Lower lobe of right lung (tissue), 2 donors: ENCODE measurements around the gene MED13L. TPM values are rescaled to one million over a fixed set of nuclear protein-coding genes. Genes with fewer than 3 reads are reported as not detected.

Experiments
- ATAC-seq, 2 donors: fragments of 200-7000 bp; cut with Tn5 transposase; one replicate each; pipeline ENCODE4 v1.9.1; 2020 to 2022; ENCODE audit warnings: mild to moderate bottlenecking in 2 of 2, moderate library complexity in 2 of 2
- DNase-seq: peaks from one replicate; pipeline ENCODE4 v3.0.0-alpha.2; 2020
- H3K27ac ChIP-seq: fragments of 200-600 bp; one replicate; pipeline ENCODE4 v1.8.0; 2022
- H3K27me3 ChIP-seq: fragments of 200-600 bp; one replicate; pipeline ENCODE4 v1.8.0; 2022; ENCODE audit warnings: low read depth
- H3K36me3 ChIP-seq: fragments of 200-600 bp; one replicate; pipeline ENCODE4 v1.8.0; 2022; ENCODE audit warnings: mild to moderate bottlenecking
- H3K4me1 ChIP-seq: fragments of 200-600 bp; one replicate; pipeline ENCODE4 v1.8.0; 2022
- H3K4me3 ChIP-seq: fragments of 200-600 bp; one replicate; pipeline ENCODE4 v1.8.0; 2022; ENCODE audit warnings: mild to moderate bottlenecking
- H3K9me3 ChIP-seq: fragments of 200-600 bp; one replicate; pipeline ENCODE4 v1.8.0; 2022
- intact Hi-C: fragments of 100-400 bp; cut with DNase I; formaldehyde crosslinking; loops from one replicate; pipeline ENCODE4 v1.11.0; 2022
- total RNA-seq: library from RNA; stranded (reverse); fragmentation: NEBNext Ultra II Directional; extraction: Animal tissue kit (Norgen Biotek cat#: 25700); gene quantifications from one replicate; pipeline ENCODE4 v1.2.1, GENCODE V29; 2021
- TF ChIP-seq, protein P1 (sequence below): fragments of 200-600 bp; IDR thresholded peaks from one replicate; pipeline ENCODE4 v1.8.0; 2022; ENCODE audit warnings: antibody characterized with exemption, mild to moderate bottlenecking
- donor health status: DM: no; HTN: yes; CAD: no; lungs with severe emphysema.

The MED13L gene
- total RNA-seq, 1 donor from 2014 or later, result 148 TPM

DNA sequence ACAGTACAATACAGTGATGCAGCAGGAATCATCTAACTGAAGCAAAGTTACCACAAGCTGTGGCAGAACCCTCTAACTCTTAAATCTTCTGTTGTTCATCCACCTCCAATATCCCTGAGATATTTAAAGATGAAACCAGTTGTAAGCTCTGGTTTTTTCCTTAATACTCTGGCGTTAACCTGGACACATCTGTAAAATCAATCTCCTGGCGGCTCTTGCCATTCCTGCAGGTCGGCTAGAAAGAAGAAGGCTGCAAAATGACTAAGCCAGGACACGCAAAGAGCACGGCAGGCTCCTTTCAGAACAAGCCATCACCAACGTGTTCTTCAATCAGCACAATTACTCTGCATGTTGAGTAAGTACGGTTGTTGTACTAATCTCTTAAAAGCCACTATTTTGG lies 309.3 kb downstream of the MED13L start:
- H3K4me3 ChIP-seq, result no peak overlapping the region
- peaks cover 4% of the 10 kb centered on the region for H3K4me1 ChIP-seq
- intact Hi-C loops, result no loop called here
- no peak overlapping the region for H3K27ac ChIP-seq
- TF ChIP-seq, protein P1, sequence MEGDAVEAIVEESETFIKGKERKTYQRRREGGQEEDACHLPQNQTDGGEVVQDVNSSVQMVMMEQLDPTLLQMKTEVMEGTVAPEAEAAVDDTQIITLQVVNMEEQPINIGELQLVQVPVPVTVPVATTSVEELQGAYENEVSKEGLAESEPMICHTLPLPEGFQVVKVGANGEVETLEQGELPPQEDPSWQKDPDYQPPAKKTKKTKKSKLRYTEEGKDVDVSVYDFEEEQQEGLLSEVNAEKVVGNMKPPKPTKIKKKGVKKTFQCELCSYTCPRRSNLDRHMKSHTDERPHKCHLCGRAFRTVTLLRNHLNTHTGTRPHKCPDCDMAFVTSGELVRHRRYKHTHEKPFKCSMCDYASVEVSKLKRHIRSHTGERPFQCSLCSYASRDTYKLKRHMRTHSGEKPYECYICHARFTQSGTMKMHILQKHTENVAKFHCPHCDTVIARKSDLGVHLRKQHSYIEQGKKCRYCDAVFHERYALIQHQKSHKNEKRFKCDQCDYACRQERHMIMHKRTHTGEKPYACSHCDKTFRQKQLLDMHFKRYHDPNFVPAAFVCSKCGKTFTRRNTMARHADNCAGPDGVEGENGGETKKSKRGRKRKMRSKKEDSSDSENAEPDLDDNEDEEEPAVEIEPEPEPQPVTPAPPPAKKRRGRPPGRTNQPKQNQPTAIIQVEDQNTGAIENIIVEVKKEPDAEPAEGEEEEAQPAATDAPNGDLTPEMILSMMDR, result no peak
- ATAC-seq, result no peak
- DNase-seq, result no peak
- H3K36me3 ChIP-seq, result peaks cover 99% of the 10 kb centered on the region
- H3K27me3 ChIP-seq, result no peaks in the 10 kb centered on the region
- no peaks in the 10 kb centered on the region for H3K9me3 ChIP-seq

DNA sequence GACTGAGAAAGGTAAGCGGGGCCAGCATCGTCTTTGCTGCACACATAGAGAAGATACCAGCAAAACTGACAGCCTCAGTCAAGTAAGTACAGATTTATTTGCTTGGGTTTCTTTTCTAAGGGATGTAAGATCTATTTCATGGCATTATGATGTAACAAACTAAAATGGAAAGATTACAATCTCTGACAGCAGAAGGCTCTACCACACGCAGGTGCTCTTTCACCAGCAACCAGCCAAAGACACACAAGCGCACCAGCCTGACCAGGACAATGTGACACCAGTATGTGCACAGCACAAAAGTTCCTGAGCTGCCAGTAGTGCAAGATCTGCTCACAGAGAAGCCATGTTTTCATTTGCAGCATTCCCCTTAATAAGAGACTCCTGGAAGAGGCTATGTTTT lies 311.1 kb downstream of the MED13L start:
- H3K36me3 ChIP-seq, result peaks cover 99% of the 10 kb centered on the region
- intact Hi-C loops, result no loop called here
- no peak for ATAC-seq

DNA sequence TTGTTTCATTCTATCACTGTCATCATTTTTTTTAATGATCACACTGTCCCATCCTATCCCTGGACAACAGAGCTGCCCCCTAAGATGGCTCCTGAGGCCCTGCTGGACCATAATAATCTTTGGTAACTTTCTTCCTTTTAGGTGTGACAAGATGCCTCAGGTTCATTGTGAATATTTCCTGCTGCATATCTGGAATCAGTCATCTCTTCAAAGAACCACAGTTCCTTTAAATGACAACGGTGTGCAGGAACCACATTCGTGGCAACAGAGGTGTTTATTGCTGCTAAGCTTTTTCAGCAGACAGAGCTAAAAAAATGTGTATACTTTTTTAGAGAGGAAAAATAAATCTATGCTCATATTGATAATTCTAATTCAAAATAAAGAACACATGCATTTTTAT lies 312.9 kb downstream of the MED13L start:
- no peak for ATAC-seq
- Histone ChIP-seq H3K27ac (no peak overlapping the region), H3K4me1 (no peaks in the 10 kb centered on the region), H3K4me3 (no peak overlapping the region), H3K27me3 (no peaks in the 10 kb centered on the region), H3K36me3 (peaks cover 99% of the 10 kb centered on the region), H3K9me3 (no peaks in the 10 kb centered on the region)
- no peak for DNase-seq
- TF ChIP-seq, protein P1, result no peak
- intact Hi-C loops, result no loop called here

More for the DNA sequence above, 311.1 kb downstream of the MED13L start:
- TF ChIP-seq, protein P1, result no peak
- Histone ChIP-seq H3K27ac (no peak overlapping the region), H3K4me3 (no peak overlapping the region), H3K4me1 (peaks cover 4% of the 10 kb centered on the region), H3K9me3 (no peaks in the 10 kb centered on the region), H3K27me3 (no peaks in the 10 kb centered on the region)
- no peak for DNase-seq

DNA sequence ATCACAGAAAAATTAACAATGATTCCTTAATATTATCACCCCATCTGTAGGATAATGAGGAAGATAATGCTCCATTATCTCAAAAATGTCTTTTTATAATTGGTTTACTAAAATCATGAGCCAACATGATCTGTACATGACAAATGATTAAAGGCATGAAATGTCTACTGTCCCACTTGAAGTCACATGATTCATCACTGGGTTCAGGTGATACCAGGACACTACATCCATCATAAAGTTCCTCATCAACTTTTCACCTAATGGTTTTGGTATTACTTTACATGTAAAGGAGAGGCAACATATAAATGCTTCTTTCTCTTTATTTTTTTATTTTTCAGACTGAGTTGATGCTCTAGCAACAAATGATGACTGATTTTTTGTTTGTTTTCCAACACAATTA lies 313.3 kb downstream of the MED13L start:
- TF ChIP-seq, protein P1, result no peak
- no peak for DNase-seq
- Histone ChIP-seq H3K36me3 (peaks cover 99% of the 10 kb centered on the region), H3K4me3 (no peak overlapping the region), H3K9me3 (no peaks in the 10 kb centered on the region), H3K27ac (no peak overlapping the region), H3K27me3 (no peaks in the 10 kb centered on the region), H3K4me1 (no peaks in the 10 kb centered on the region)
- no peak for ATAC-seq
- intact Hi-C loops, result no loop called here

DNA sequence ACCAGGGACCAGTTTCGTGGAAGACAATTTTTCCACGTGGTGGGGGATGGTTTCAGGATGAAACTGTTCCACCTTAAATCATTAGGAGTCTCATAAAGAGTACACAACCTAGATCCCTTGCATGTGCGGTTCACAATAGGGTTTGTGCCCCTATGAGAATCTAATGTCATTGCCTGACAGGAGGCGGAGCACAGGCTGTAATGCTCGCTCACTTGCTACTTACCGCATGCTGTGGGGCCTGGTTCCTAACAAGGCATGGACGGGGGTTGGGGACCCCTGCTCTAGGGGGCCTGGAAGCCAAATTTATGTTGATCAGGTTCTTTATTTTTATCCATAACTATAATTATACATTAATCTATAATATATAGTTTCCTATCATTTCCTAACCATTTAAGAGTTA lies 315.3 kb downstream of the MED13L start:
- Histone ChIP-seq H3K27ac (no peak overlapping the region), H3K27me3 (no peaks in the 10 kb centered on the region), H3K9me3 (no peaks in the 10 kb centered on the region), H3K4me3 (no peak overlapping the region), H3K4me1 (no peaks in the 10 kb centered on the region), H3K36me3 (peaks cover 99% of the 10 kb centered on the region)
- intact Hi-C loops, result no loop called here
- DNase-seq (no peak), ATAC-seq (no peak)
- TF ChIP-seq, protein P1, result no peak
